AG04450 (cell line): ENCODE measurements around the gene WTIP. TPM values are rescaled to one million over a fixed set of nuclear protein-coding genes. Genes with fewer than 3 reads are reported as not detected.

ENCODE experiments used
- CTCF ChIA-PET: fragments of 300-600, 350-600 bp; formaldehyde crosslinking; extraction: SDS; loops from one replicate; lab custom pipeline; 2022; ENCODE audit warnings: antibody characterized with exemption, inconsistent platforms; lab: Charles Lee
- POLR2A ChIA-PET: fragments of 350-600 bp; formaldehyde crosslinking; extraction: SDS; loops from one replicate; lab custom pipeline; 2021; ENCODE audit warnings: antibody characterized with exemption, inconsistent platforms; lab: Yijun Ruan, JAX
- DNase-seq: peaks from one replicate; pipeline ENCODE4 v3.0.0-alpha.2; 2011; ENCODE audit warnings: low read depth, low spot score
- H3K27ac ChIP-seq: one replicate; pipeline ENCODE4 v1.5.1; 2012; ENCODE audit warnings: low read depth, low read length, control low read depth
- H3K27me3 ChIP-seq: one replicate; pipeline ENCODE4 v1.6.0; 2012; ENCODE audit warnings: low read length; ENCODE audit not compliant: control insufficient read depth, insufficient read depth
- H3K4me3 ChIP-seq: 2 replicates; pipeline ENCODE4 v1.5.1; 2011; ENCODE audit warnings: mild to moderate bottlenecking, low read depth, low read length, control low read depth
- H3K9me3 ChIP-seq: 2 replicates; pipeline ENCODE4 v1.5.1; 2012; ENCODE audit warnings: low read length; ENCODE audit not compliant: control insufficient read depth, insufficient read depth
- CTCF ChIP-seq: IDR thresholded peaks from 2 replicates; pipeline ENCODE4 v1.5.1; 2011; ENCODE audit warnings: low read depth, low read length, control low read depth, inconsistent platforms
- polyA plus RNA-seq: library from polyadenylated mRNA; depleted of rRNA; stranded (reverse); fragments of >200 nt; gene quantifications from 2 replicates; pipeline ENCODE4 v1.2.3, GENCODE V29; 2011

Gene WTIP
- polyA plus RNA-seq, 1 experiment, result 27.2 TPM

GRCh38 chr19:34540811-34541557 is 59.4 kb downstream of the WTIP start:
- H3K4me3 ChIP-seq, result no peak overlapping the region
- POLR2A ChIA-PET, result no interaction called here

GRCh38 chr19:34549833-34550232 is 68.3 kb downstream of the WTIP start:
- POLR2A ChIA-PET, result no interaction called here
- no peak overlapping the region for H3K27ac ChIP-seq
- CTCF ChIA-PET, result no interaction called here
- H3K4me3 ChIP-seq, result no peak overlapping the region
- no peaks in the 10 kb centered on the region for H3K9me3 ChIP-seq
- no peak for TF ChIP-seq CTCF
- peaks cover 2% of the 10 kb centered on the region for H3K27me3 ChIP-seq
- no peak for DNase-seq

More at GRCh38 chr19:34540811-34541557, 59.4 kb downstream of the WTIP start:
- Histone ChIP-seq H3K9me3 (no peaks in the 10 kb centered on the region), H3K27me3 (no peaks in the 10 kb centered on the region), H3K27ac (no peak overlapping the region)
- no peak for TF ChIP-seq CTCF
- CTCF ChIA-PET, result no interaction called here
- no peak for DNase-seq

- Histone ChIP-seq H3K27ac (no peak overlapping the region), H3K9me3 (no peaks in the 10 kb centered on the region), H3K27me3 (peaks cover 2% of the 10 kb centered on the region), H3K4me3 (no peak overlapping the region)
- TF ChIP-seq CTCF, result peak; percentile 33
- DNase-seq, result no peak
- ChIA-PET POLR2A (no interaction called here), CTCF (interaction anchor here (0.6 to 1.0 kb wide), 2 partner anchors 37 to 53 kb away, joined by 4 to 6 read pairs; no protein-coding TSS in a partner anchor)
Observed at GRCh38 chr19:34555447-34555846, 73.9 kb downstream of the WTIP start.

GRCh38 chr19:34556488-34556887 is 74.9 kb downstream of the WTIP start:
- H3K27me3 ChIP-seq, result peaks cover 2% of the 10 kb centered on the region
- ChIA-PET POLR2A (no interaction called here), CTCF (no interaction called here)
- peak; percentile 29; the same call in 1 of the 2 replicates for TF ChIP-seq CTCF
- H3K9me3 ChIP-seq, result no peaks in the 10 kb centered on the region
- DNase-seq, result no peak
- H3K27ac ChIP-seq, result no peak overlapping the region
- H3K4me3 ChIP-seq, result no peak overlapping the region

GRCh38 chr19:34559045-34559444 is 77.5 kb downstream of the WTIP start:
- POLR2A ChIA-PET, result no interaction called here
- no peak for TF ChIP-seq CTCF
- H3K9me3 ChIP-seq, result no peaks in the 10 kb centered on the region
- CTCF ChIA-PET, result no interaction called here
- no peaks in the 10 kb centered on the region for H3K27me3 ChIP-seq
- no peak overlapping the region for H3K4me3 ChIP-seq
- H3K27ac ChIP-seq, result no peak overlapping the region
- DNase-seq, result no peak
